Measurements from ENCODE around the gene HSBP1L1. TPM values are rescaled to one million over a fixed set of nuclear protein-coding genes. Genes with fewer than 3 reads are reported as not detected.

The HSBP1L1 gene
- total RNA-seq, 1 donor from 2014 or later = 6.1 TPM

GRCh38 chr18:79941473-79942119 is 22.8 kb upstream of the HSBP1L1 start:
- DNase-seq (ENCODE audit: low read depth) (no peak), FAIRE-seq (no peak)
- Mint-ChIP-seq H3K36me3 (ENCODE audit: low read depth, unreplicated experiment) (peaks cover 22% of the 10 kb centered on the region), H3K4me3 (ENCODE audit: unreplicated experiment) (no peak overlapping the region), H3K27ac (ENCODE audit: unreplicated experiment) (no peak overlapping the region), H3K4me1 (ENCODE audit: low read depth, unreplicated experiment) (peaks cover 6% of the 10 kb centered on the region), H3K27me3 (ENCODE audit: low read depth, unreplicated experiment) (no peaks in the 10 kb centered on the region), H3K9me3 (ENCODE audit: unreplicated experiment) (no peaks in the 10 kb centered on the region)
- TF ChIP-seq CTCF (IDR thresholded peaks at IDR 0.05; ENCODE audit: insufficient read depth, low read depth, low read length) (no peak), EZH2 (IDR thresholded peaks at IDR 0.05; ENCODE audit: insufficient read depth, low read length) (no peak)
- peaks cover 87% of the 10 kb centered on the region for H4K20me1 ChIP-seq (ENCODE audit: insufficient read depth, low read length)
- H3K4me1 ChIP-seq (ENCODE audit: insufficient read depth, low read length) = no peaks in the 10 kb centered on the region
- H3K36me3 ChIP-seq (ENCODE audit: insufficient read depth, low read length) = peaks cover 6% of the 10 kb centered on the region
- no peaks in the 10 kb centered on the region for H3K27me3 ChIP-seq (ENCODE audit: insufficient read depth, low read length)
- no peaks in the 10 kb centered on the region for H3K9me3 ChIP-seq (ENCODE audit: insufficient read depth, low read depth, low read length)
- no peak overlapping the region for H3K4me2 ChIP-seq (ENCODE audit: low read length)
- H2AFZ ChIP-seq (ENCODE audit: low read depth, low read length) = no peak overlapping the region
- H3K4me3 ChIP-seq (ENCODE audit: insufficient read depth, low read depth, low read length) = no peak overlapping the region
- no peak overlapping the region for H3K27ac ChIP-seq (ENCODE audit: low read depth, low read length)
- H3K79me2 ChIP-seq (ENCODE audit: insufficient read depth, low read length) = peaks cover 93% of the 10 kb centered on the region
- no peak overlapping the region for H3K9ac ChIP-seq (ENCODE audit: low read length)

DNA sequence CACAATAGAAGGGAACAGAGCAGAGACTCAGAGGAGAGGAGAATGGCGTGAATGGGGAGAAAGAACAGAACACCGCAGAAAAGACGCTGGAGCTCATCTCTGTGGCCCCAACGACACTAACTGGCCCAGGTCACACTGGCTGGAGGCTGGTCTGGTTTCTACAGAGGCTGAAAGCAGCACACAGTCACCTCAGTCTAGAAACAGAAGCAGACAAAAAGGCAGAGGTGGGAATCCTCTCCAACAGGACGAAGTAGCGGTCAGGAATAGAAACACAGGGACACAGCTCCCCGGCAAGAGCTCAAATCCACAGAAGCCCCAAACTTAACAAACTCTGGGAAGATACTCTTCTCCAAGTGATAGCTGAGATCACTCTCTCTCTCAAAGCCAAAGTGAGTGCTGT is 22.2 kb upstream of the HSBP1L1 start:
- H3K4me3 Mint-ChIP-seq (ENCODE audit: unreplicated experiment) = no peak overlapping the region
- H3K27ac Mint-ChIP-seq (ENCODE audit: unreplicated experiment) = no peak overlapping the region

More for the DNA sequence above, 22.2 kb upstream of the HSBP1L1 start:
- H3K4me1 ChIP-seq (ENCODE audit: insufficient read depth, low read length) = no peaks in the 10 kb centered on the region
- H3K36me3 ChIP-seq (ENCODE audit: insufficient read depth, low read length) = peaks cover 6% of the 10 kb centered on the region
- H3K4me1 Mint-ChIP-seq (ENCODE audit: low read depth, unreplicated experiment) = peaks cover 6% of the 10 kb centered on the region
- H3K9me3 Mint-ChIP-seq (ENCODE audit: unreplicated experiment) = no peaks in the 10 kb centered on the region
- peaks cover 92% of the 10 kb centered on the region for H3K79me2 ChIP-seq (ENCODE audit: insufficient read depth, low read length)
- H2AFZ ChIP-seq (ENCODE audit: low read depth, low read length) = no peak overlapping the region
- TF ChIP-seq CTCF (IDR thresholded peaks at IDR 0.05; ENCODE audit: insufficient read depth, low read depth, low read length) = no peak
- H3K27ac ChIP-seq (ENCODE audit: low read depth, low read length) = no peak overlapping the region
- no peak overlapping the region for H3K9ac ChIP-seq (ENCODE audit: low read length)
- H3K36me3 Mint-ChIP-seq (ENCODE audit: low read depth, unreplicated experiment) = peaks cover 21% of the 10 kb centered on the region
- no peak overlapping the region for H3K4me2 ChIP-seq (ENCODE audit: low read length)
- DNase-seq (ENCODE audit: low read depth) (no peak), FAIRE-seq (no peak)
- peaks cover 2% of the 10 kb centered on the region for H3K27me3 Mint-ChIP-seq (ENCODE audit: low read depth, unreplicated experiment)
- peaks cover 87% of the 10 kb centered on the region for H4K20me1 ChIP-seq (ENCODE audit: insufficient read depth, low read length)
- no peak overlapping the region for H3K4me3 ChIP-seq (ENCODE audit: insufficient read depth, low read depth, low read length)
- H3K27me3 ChIP-seq (ENCODE audit: insufficient read depth, low read length) = no peaks in the 10 kb centered on the region
- H3K9me3 ChIP-seq (ENCODE audit: insufficient read depth, low read depth, low read length) = no peaks in the 10 kb centered on the region
